WTC11 (cell line): Measurements from ENCODE around the gene CEP104. TPM values are rescaled to one million over a fixed set of nuclear protein-coding genes. Genes with fewer than 3 reads are reported as not detected.

Experiments
- ATAC-seq: fragments of 200-7000 bp; cut with Tn5 transposase; 2 replicates; pipeline ENCODE4 v1.10.0; 2021; ENCODE audit warnings: mild to moderate bottlenecking, moderate library complexity
- CTCF ChIA-PET: fragments of 300-600 bp; sonication (Branson Sonifier 250); formaldehyde crosslinking; loops from one replicate; lab custom pipeline; 2021; ENCODE audit warnings: antibody characterized with exemption; lab: Charles Lee
- POLR2A ChIA-PET: fragments of 350-600 bp; sonication (Branson Sonifier 250); formaldehyde crosslinking; loops from one replicate; lab custom pipeline; 2021; ENCODE audit warnings: antibody characterized with exemption; lab: Charles Lee
- DNase-seq: peaks from one replicate; pipeline ENCODE4 v3.0.0; 2021; ENCODE audit warnings: low spot score
- H3K27ac Mint-ChIP-seq: 2 replicates; pipeline ENCODE4 v1.8.0; 2021; ENCODE audit warnings: mixed read lengths
- H3K27me3 Mint-ChIP-seq: 2 replicates; pipeline ENCODE4 v1.8.0; 2021; ENCODE audit warnings: low read depth, mild to moderate bottlenecking, moderate library complexity, mixed read lengths
- H3K36me3 Mint-ChIP-seq: 2 replicates; pipeline ENCODE4 v1.8.0; 2021; ENCODE audit warnings: mixed read lengths
- H3K4me1 Mint-ChIP-seq: 2 replicates; pipeline ENCODE4 v1.8.0; 2022; ENCODE audit warnings: mixed read lengths
- H3K4me3 Mint-ChIP-seq: 2 replicates; pipeline ENCODE4 v1.8.0; 2021; ENCODE audit warnings: mild to moderate bottlenecking, moderate library complexity, mixed read lengths
- H3K9me3 Mint-ChIP-seq: 2 replicates; pipeline ENCODE4 v1.8.0; 2021; ENCODE audit warnings: mixed read lengths
- CTCF ChIP-seq: fragments of 200-600 bp; IDR thresholded peaks from 2 replicates; pipeline ENCODE4 v1.8.0; 2022; ENCODE audit warnings: antibody characterized with exemption
- EMX1 ChIP-seq: fragments of 250-450 bp; sonication (Bioruptor Pico); IDR thresholded peaks from 2 replicates; pipeline ENCODE4 v1.8.0; 2021; ENCODE audit warnings: mild to moderate bottlenecking
- FOXP1 ChIP-seq: sonication (generic); formaldehyde crosslinking; IDR thresholded peaks from 2 replicates; pipeline ENCODE4 v1.8.0; 2022; ENCODE audit warnings: missing genetic modification reagents, mild to moderate bottlenecking, moderate library complexity, borderline replicate concordance
- JUN ChIP-seq: sonication (generic); formaldehyde crosslinking; IDR thresholded peaks from 2 replicates; pipeline ENCODE4 v1.8.0; 2023; ENCODE audit warnings: mild to moderate bottlenecking, missing genetic modification reagents
- KAT7 ChIP-seq: sonication (generic); formaldehyde crosslinking; IDR thresholded peaks from 2 replicates; pipeline ENCODE4 v1.8.1; 2023; ENCODE audit warnings: missing genetic modification reagents, mild to moderate bottlenecking, borderline replicate concordance
- MXD4 ChIP-seq: fragments of 250-450 bp; sonication (Bioruptor Pico); IDR thresholded peaks from 2 replicates; pipeline ENCODE4 v1.8.0; 2021; ENCODE audit warnings: mild to moderate bottlenecking, moderate library complexity, borderline replicate concordance
- NFATC4 ChIP-seq: fragments of 250-450 bp; sonication (Bioruptor Pico); IDR thresholded peaks from 2 replicates; pipeline ENCODE4 v1.9.0; 2021; ENCODE audit warnings: mild to moderate bottlenecking
- PRRX2 ChIP-seq: fragments of 250-450 bp; sonication (Bioruptor Pico); IDR thresholded peaks from 2 replicates; pipeline ENCODE4 v1.8.0; 2021; ENCODE audit warnings: mild to moderate bottlenecking
- SMAD4 ChIP-seq: sonication (generic); formaldehyde crosslinking; IDR thresholded peaks from 2 replicates; pipeline ENCODE4 v1.8.0; 2022; ENCODE audit warnings: mild to moderate bottlenecking, missing genetic modification reagents
- TP53 ChIP-seq: sonication (generic); formaldehyde crosslinking; IDR thresholded peaks from 2 replicates; pipeline ENCODE4 v1.8.1; 2023; ENCODE audit warnings: mild to moderate bottlenecking, missing genetic modification reagents
- ZNF219 ChIP-seq: sonication (generic); formaldehyde crosslinking; IDR thresholded peaks from 2 replicates; pipeline ENCODE4 v1.8.0; 2023; ENCODE audit warnings: missing genetic modification reagents, mild to moderate bottlenecking, borderline replicate concordance
- ZNF281 ChIP-seq: sonication (generic); formaldehyde crosslinking; IDR thresholded peaks from 2 replicates; pipeline ENCODE4 v1.8.0; 2023; ENCODE audit warnings: mild to moderate bottlenecking, missing genetic modification reagents
- ZNF416 ChIP-seq: fragments of 250-450 bp; sonication (Bioruptor Pico); IDR thresholded peaks from 2 replicates; pipeline ENCODE4 v1.9.0; 2021; ENCODE audit warnings: mild to moderate bottlenecking, inconsistent platforms
- ZNF423 ChIP-seq: fragments of 250-450 bp; sonication (Bioruptor Pico); IDR thresholded peaks from 2 replicates; pipeline ENCODE4 v2.1.2; 2022; ENCODE audit warnings: mild to moderate bottlenecking, moderate library complexity
- total RNA-seq: library from RNA; stranded (reverse); gene quantifications from 3 replicates; pipeline ENCODE4 v1.2.3, GENCODE V29; 2021
- TF ChIP-seq, protein P1 (sequence below): sonication (generic); formaldehyde crosslinking; IDR thresholded peaks from 2 replicates; pipeline ENCODE4 v1.8.1; 2022; ENCODE audit warnings: missing genetic modification reagents, borderline replicate concordance
- TF ChIP-seq, protein P2 (sequence below): fragments of 250-450 bp; sonication (Bioruptor Pico); IDR thresholded peaks from 2 replicates; pipeline ENCODE4 v1.8.0; 2021; ENCODE audit warnings: mild to moderate bottlenecking
- TF ChIP-seq, protein P3 (sequence below): sonication (generic); formaldehyde crosslinking; IDR thresholded peaks from 2 replicates; pipeline ENCODE4 v1.8.1; 2023; ENCODE audit warnings: mild to moderate bottlenecking, missing genetic modification reagents, moderate library complexity

The CEP104 gene
- total RNA-seq, 1 experiment from 2014 or later = 38.0 TPM

DNA sequence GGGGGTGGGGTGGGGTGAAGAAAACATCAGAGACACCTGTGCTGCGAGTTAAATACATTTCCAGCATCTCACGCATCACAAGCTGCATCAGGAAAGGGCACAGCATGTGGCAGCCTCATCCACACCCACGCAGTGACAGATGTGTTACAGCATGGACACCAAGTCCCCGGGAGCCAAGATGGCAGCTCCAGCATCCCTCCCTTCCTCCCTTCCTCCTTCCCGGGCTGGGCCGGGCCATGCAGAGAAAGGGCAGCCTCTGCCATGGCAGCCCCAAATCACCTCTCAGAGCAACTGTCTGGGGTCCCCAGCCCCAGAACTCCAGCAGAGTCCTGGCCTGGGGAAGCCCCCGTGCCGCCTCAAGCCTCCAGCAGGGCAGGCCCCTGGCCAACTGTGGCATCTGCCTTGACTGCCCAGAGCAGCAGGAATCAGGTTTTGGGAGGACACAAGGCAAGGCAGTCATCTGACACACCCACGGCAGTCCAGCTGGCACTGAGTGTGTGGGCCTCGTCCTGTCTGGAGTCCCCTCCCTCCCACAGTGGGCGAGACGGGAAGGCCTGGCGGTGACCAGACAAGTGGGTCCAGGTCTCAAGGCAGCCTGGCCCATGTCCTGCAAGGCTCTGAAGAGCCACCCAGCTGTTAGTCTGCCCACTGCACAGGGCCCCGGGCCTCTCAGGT lies 78.3 kb downstream of the CEP104 start (continued):
- TF ChIP-seq, protein P1, sequence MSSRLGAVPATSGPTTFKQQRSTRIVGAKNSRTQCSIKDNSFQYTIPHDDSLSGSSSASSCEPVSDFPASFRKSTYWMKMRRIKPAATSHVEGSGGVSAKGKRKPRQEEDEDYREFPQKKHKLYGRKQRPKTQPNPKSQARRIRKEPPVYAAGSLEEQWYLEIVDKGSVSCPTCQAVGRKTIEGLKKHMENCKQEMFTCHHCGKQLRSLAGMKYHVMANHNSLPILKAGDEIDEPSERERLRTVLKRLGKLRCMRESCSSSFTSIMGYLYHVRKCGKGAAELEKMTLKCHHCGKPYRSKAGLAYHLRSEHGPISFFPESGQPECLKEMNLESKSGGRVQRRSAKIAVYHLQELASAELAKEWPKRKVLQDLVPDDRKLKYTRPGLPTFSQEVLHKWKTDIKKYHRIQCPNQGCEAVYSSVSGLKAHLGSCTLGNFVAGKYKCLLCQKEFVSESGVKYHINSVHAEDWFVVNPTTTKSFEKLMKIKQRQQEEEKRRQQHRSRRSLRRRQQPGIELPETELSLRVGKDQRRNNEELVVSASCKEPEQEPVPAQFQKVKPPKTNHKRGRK = no peak
- TF ChIP-seq ZNF416 (CRISPR knock-in tag) (no peak), SMAD4 (CRISPR knock-in tag) (no peak), TP53 (no peak)

DNA sequence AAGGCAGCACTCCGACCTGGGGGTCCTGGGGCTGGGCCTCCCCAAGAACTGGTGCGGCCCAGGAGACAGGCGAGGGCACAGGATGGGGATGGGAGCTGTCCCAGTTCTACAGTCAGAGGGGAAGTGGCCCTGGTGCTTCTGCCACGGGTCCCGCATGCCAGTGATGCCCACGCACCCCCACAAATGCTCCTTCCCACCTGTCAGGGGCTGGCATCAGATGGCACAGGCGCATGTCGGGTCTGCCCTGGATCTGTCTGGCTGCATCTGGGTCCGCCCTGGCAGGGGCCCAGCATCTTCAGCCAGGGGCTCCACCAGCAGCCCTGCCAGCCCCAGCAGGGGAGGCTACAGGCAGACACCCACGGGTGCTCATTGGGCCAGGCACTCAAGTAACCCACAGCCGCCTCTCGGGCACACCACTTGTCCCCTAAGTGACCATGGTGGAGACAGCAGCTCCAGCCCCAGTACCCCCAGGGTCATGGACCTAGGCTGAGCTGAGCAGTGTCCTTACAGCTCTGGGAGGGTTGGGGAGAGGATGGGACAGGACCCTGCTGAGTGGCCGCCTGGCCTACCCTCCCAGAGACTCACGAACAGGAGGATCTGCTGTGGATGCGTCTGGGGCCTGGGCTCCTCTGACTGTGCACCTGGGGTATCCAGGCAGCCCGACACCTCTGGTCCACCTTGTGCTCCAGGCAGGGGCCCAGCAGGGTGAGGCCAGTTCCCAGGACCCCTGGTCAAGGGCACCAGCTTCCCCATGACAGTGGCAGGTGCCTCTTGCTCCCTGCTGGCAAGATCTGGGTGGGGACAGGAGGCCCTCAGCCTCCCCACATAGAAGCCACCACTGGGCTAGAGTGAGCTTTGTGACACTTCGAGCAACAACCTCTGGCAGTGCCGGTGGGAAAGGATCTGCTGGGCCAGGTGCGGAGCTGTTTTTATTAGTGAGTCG lies 79.1 kb downstream of the CEP104 start:
- Mint-ChIP-seq H3K4me3 (no peak overlapping the region), H3K27me3 (no peaks in the 10 kb centered on the region), H3K4me1 (peaks cover 15% of the 10 kb centered on the region), H3K36me3 (peaks cover 38% of the 10 kb centered on the region), H3K9me3 (no peaks in the 10 kb centered on the region), H3K27ac (no peak overlapping the region)
- ChIA-PET POLR2A (interaction anchor here (0.6 to 1.2 kb wide), 2 partner anchors 14 to 1233 kb away, joined by 3 to 5 read pairs; no protein-coding TSS in a partner anchor), CTCF (interaction anchor here (0.6 to 2.5 kb wide), 5 partner anchors 16 to 1463 kb away, joined by 3 to 10 read pairs (median 3); no protein-coding TSS in a partner anchor)
- ATAC-seq (no peak), DNase-seq (no peak)
- TF ChIP-seq EMX1 (CRISPR knock-in tag) (no peak), CTCF (no peak), JUN (CRISPR knock-in tag) (no peak), ZNF423 (CRISPR knock-in tag) (no peak), MXD4 (CRISPR knock-in tag) (no peak), NFATC4 (CRISPR knock-in tag) (no peak), KAT7 (CRISPR knock-in tag) (no peak), ZNF281 (CRISPR knock-in tag) (no peak), FOXP1 (CRISPR knock-in tag) (no peak), ZNF219 (CRISPR knock-in tag) (no peak), PRRX2 (CRISPR knock-in tag) (no peak)
- TF ChIP-seq, protein P2, sequence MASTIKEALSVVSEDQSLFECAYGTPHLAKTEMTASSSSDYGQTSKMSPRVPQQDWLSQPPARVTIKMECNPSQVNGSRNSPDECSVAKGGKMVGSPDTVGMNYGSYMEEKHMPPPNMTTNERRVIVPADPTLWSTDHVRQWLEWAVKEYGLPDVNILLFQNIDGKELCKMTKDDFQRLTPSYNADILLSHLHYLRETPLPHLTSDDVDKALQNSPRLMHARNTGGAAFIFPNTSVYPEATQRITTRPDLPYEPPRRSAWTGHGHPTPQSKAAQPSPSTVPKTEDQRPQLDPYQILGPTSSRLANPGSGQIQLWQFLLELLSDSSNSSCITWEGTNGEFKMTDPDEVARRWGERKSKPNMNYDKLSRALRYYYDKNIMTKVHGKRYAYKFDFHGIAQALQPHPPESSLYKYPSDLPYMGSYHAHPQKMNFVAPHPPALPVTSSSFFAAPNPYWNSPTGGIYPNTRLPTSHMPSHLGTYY (CRISPR knock-in tag) = no peak
- TF ChIP-seq, protein P3, sequence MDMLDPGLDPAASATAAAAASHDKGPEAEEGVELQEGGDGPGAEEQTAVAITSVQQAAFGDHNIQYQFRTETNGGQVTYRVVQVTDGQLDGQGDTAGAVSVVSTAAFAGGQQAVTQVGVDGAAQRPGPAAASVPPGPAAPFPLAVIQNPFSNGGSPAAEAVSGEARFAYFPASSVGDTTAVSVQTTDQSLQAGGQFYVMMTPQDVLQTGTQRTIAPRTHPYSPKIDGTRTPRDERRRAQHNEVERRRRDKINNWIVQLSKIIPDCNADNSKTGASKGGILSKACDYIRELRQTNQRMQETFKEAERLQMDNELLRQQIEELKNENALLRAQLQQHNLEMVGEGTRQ (CRISPR knock-in tag) = no peak
